ENCODE measurements around the gene GRAMD1B.

GRAMD1B gene

GRCh38 chr11:123393312-123393927 is 36.6 kb upstream of the GRAMD1B start:
- H3K4me3 ChIP-seq (ENCODE audit: low read length in 2 of 2), result no peak overlapping the region
- no peaks in the 10 kb centered on the region for H3K36me3 ChIP-seq (replicated peaks in 1 of 2; ENCODE audit: control insufficient read depth in 2 of 2, insufficient read depth in 2 of 2, low read length in 2 of 2)
- no peak overlapping the region for H2AFZ ChIP-seq (ENCODE audit: low read length)
- no peak for DNase-seq (ENCODE audit: low spot score)
- H3K14ac ChIP-seq (ENCODE audit: low read length), result no peak overlapping the region
- no peak overlapping the region for H2BK12ac ChIP-seq (ENCODE audit: low read length)
- no peaks in the 10 kb centered on the region for H3K9me3 ChIP-seq (replicated peaks in 1 of 2; ENCODE audit: control insufficient read depth in 2 of 2, insufficient read depth in 1 of 2, low read depth in 1 of 2, low read length in 2 of 2)
- H4K8ac ChIP-seq (ENCODE audit: low read depth, low read length), result no peak overlapping the region
- no CpG with 5 or more reads among the region's 6 CpGs for WGBS, 2 donors (ENCODE audit: extremely low coverage in 2 of 2, insufficient read length in 2 of 2, insufficient replicate concordance in 1 of 2)
- no peaks in the 10 kb centered on the region for H3K79me1 ChIP-seq (ENCODE audit: low read depth, low read length)
- H2BK5ac ChIP-seq (ENCODE audit: low read length), result no peak overlapping the region
- no peak overlapping the region for H3K27ac ChIP-seq (replicated peaks; ENCODE audit: low read length)
- no peak overlapping the region for H3K4ac ChIP-seq (ENCODE audit: low read length)
- no peak overlapping the region for H2BK15ac ChIP-seq (ENCODE audit: low read length)
- H3K18ac ChIP-seq (ENCODE audit: low read length), result no peak overlapping the region
- H3K9ac ChIP-seq (ENCODE audit: low read depth, low read length, poor library complexity), result no peak overlapping the region
- H3K23ac ChIP-seq (ENCODE audit: low read depth, low read length, poor library complexity), result no peak overlapping the region
- H2AK5ac ChIP-seq (ENCODE audit: low read depth, low read length), result no peak overlapping the region
- H3K27me3 ChIP-seq (ENCODE audit: control insufficient read depth in 3 of 3, insufficient read depth in 3 of 3, low read depth in 1 of 3, low read length in 3 of 3), result peaks cover 0 to 3% (median 0%) of the 10 kb centered on the region in 3 experiments
- no peaks in the 10 kb centered on the region for H3K4me1 ChIP-seq (ENCODE audit: control insufficient read depth in 2 of 2, insufficient read depth in 1 of 2, low read depth in 1 of 2, low read length in 2 of 2)
- H4K91ac ChIP-seq (ENCODE audit: low read depth, low read length, poor library complexity), result no peak overlapping the region
- peak overlapping the region; percentile 11 for H3K4me2 ChIP-seq (ENCODE audit: insufficient read depth, low read length, poor library complexity, severe bottlenecking)
- no peak overlapping the region for H2BK120ac ChIP-seq (ENCODE audit: low read depth, low read length)

GRCh38 chr11:123404676-123405075 is 25.4 kb upstream of the GRAMD1B start:
- Histone ChIP-seq H2AFZ (ENCODE audit: low read length) (no peak overlapping the region), H3K4me2 (ENCODE audit: insufficient read depth, low read length, poor library complexity, severe bottlenecking) (no peak overlapping the region), H3K18ac (ENCODE audit: low read length) (peak overlapping the region; percentile 28), H3K4me3 (ENCODE audit: low read length in 2 of 2) (no peak overlapping the region), H4K91ac (ENCODE audit: low read depth, low read length, poor library complexity) (no peak overlapping the region), H3K23ac (ENCODE audit: low read depth, low read length, poor library complexity) (no peak overlapping the region), H3K9me3 (replicated peaks in 1 of 2; ENCODE audit: control insufficient read depth in 2 of 2, insufficient read depth in 1 of 2, low read depth in 1 of 2, low read length in 2 of 2) (no peaks in the 10 kb centered on the region), H4K8ac (ENCODE audit: low read depth, low read length) (no peak overlapping the region), H2BK12ac (ENCODE audit: low read length) (no peak overlapping the region), H2AK5ac (ENCODE audit: low read depth, low read length) (no peak overlapping the region), H3K9ac (ENCODE audit: low read depth, low read length, poor library complexity) (no peak overlapping the region), H3K79me1 (ENCODE audit: low read depth, low read length) (no peaks in the 10 kb centered on the region), H3K36me3 (replicated peaks in 1 of 2; ENCODE audit: control insufficient read depth in 2 of 2, insufficient read depth in 2 of 2, low read length in 2 of 2) (no peaks in the 10 kb centered on the region), H2BK15ac (ENCODE audit: low read length) (no peak overlapping the region), H3K14ac (ENCODE audit: low read length) (no peak overlapping the region), H2BK5ac (ENCODE audit: low read length) (no peak overlapping the region), H3K4ac (ENCODE audit: low read length) (no peak overlapping the region), H3K27ac (replicated peaks; ENCODE audit: low read length) (peak overlapping the region; percentile 15), H2BK120ac (ENCODE audit: low read depth, low read length) (no peak overlapping the region), H3K27me3 (ENCODE audit: control insufficient read depth in 3 of 3, insufficient read depth in 3 of 3, low read depth in 1 of 3, low read length in 3 of 3) (peaks cover 0 to 25% (median 0%) of the 10 kb centered on the region in 3 experiments), H3K4me1 (ENCODE audit: control insufficient read depth in 2 of 2, insufficient read depth in 1 of 2, low read depth in 1 of 2, low read length in 2 of 2) (peaks cover 0 to 23% of the 10 kb centered on the region in 2 donors)
- WGBS, 2 donors (ENCODE audit: extremely low coverage in 2 of 2, insufficient read length in 2 of 2, insufficient replicate concordance in 1 of 2), result no CpG with 5 or more reads among the region's 7 CpGs
- no peak for DNase-seq (ENCODE audit: low spot score)

- H2AFZ ChIP-seq (ENCODE audit: low read length), result peak overlapping the region; percentile 23
Measured at GRCh38 chr11:123405123-123405592, 24.9 kb upstream of the GRAMD1B start.

GRCh38 chr11:123406441-123407129 is 23.5 kb upstream of the GRAMD1B start:
- Histone ChIP-seq H3K4me3 (ENCODE audit: low read length in 2 of 2) (no peak overlapping the region), H3K36me3 (replicated peaks in 1 of 2; ENCODE audit: control insufficient read depth in 2 of 2, insufficient read depth in 2 of 2, low read length in 2 of 2) (no peaks in the 10 kb centered on the region), H3K27ac (replicated peaks; ENCODE audit: low read length) (no peak overlapping the region), H3K4me2 (ENCODE audit: insufficient read depth, low read length, poor library complexity, severe bottlenecking) (no peak overlapping the region), H3K9me3 (replicated peaks in 1 of 2; ENCODE audit: control insufficient read depth in 2 of 2, insufficient read depth in 1 of 2, low read depth in 1 of 2, low read length in 2 of 2) (no peaks in the 10 kb centered on the region), H3K79me1 (ENCODE audit: low read depth, low read length) (no peaks in the 10 kb centered on the region), H4K8ac (ENCODE audit: low read depth, low read length) (no peak overlapping the region), H3K4me1 (ENCODE audit: control insufficient read depth in 2 of 2, insufficient read depth in 1 of 2, low read depth in 1 of 2, low read length in 2 of 2) (peaks cover 0 to 23% of the 10 kb centered on the region in 2 donors), H2AFZ (ENCODE audit: low read length) (no peak overlapping the region), H3K14ac (ENCODE audit: low read length) (no peak overlapping the region), H4K91ac (ENCODE audit: low read depth, low read length, poor library complexity) (no peak overlapping the region), H2BK120ac (ENCODE audit: low read depth, low read length) (no peak overlapping the region), H3K9ac (ENCODE audit: low read depth, low read length, poor library complexity) (no peak overlapping the region), H2AK5ac (ENCODE audit: low read depth, low read length) (no peak overlapping the region), H3K4ac (ENCODE audit: low read length) (no peak overlapping the region), H2BK15ac (ENCODE audit: low read length) (no peak overlapping the region), H3K27me3 (ENCODE audit: control insufficient read depth in 3 of 3, insufficient read depth in 3 of 3, low read depth in 1 of 3, low read length in 3 of 3) (peaks cover 0 to 33% (median 0%) of the 10 kb centered on the region in 3 experiments), H2BK5ac (ENCODE audit: low read length) (no peak overlapping the region), H2BK12ac (ENCODE audit: low read length) (no peak overlapping the region), H3K23ac (ENCODE audit: low read depth, low read length, poor library complexity) (no peak overlapping the region), H3K18ac (ENCODE audit: low read length) (no peak overlapping the region)
- WGBS, 2 donors (ENCODE audit: extremely low coverage in 2 of 2, insufficient read length in 2 of 2, insufficient replicate concordance in 1 of 2), result no CpG with 5 or more reads among the region's 4 CpGs
- no peak for DNase-seq (ENCODE audit: low spot score)

More at GRCh38 chr11:123405123-123405592, 24.9 kb upstream of the GRAMD1B start:
- no peak overlapping the region for H3K27ac ChIP-seq (replicated peaks; ENCODE audit: low read length)
- no peak overlapping the region for H2BK120ac ChIP-seq (ENCODE audit: low read depth, low read length)
- no peaks in the 10 kb centered on the region for H3K9me3 ChIP-seq (replicated peaks in 1 of 2; ENCODE audit: control insufficient read depth in 2 of 2, insufficient read depth in 1 of 2, low read depth in 1 of 2, low read length in 2 of 2)
- H3K36me3 ChIP-seq (replicated peaks in 1 of 2; ENCODE audit: control insufficient read depth in 2 of 2, insufficient read depth in 2 of 2, low read length in 2 of 2), result no peaks in the 10 kb centered on the region
- no peaks in the 10 kb centered on the region for H3K79me1 ChIP-seq (ENCODE audit: low read depth, low read length)
- H3K4me2 ChIP-seq (ENCODE audit: insufficient read depth, low read length, poor library complexity, severe bottlenecking), result no peak overlapping the region
- peaks cover 0 to 28% (median 0%) of the 10 kb centered on the region in 3 experiments for H3K27me3 ChIP-seq (ENCODE audit: control insufficient read depth in 3 of 3, insufficient read depth in 3 of 3, low read depth in 1 of 3, low read length in 3 of 3)
- no peak for DNase-seq (ENCODE audit: low spot score)
- peak overlapping the region; percentile 41 for H3K18ac ChIP-seq (ENCODE audit: low read length)
- WGBS, 2 donors (ENCODE audit: extremely low coverage in 2 of 2, insufficient read length in 2 of 2, insufficient replicate concordance in 1 of 2), result no CpG with 5 or more reads among the region's 5 CpGs
- H4K8ac ChIP-seq (ENCODE audit: low read depth, low read length), result no peak overlapping the region
- H2BK15ac ChIP-seq (ENCODE audit: low read length), result peak overlapping the region; percentile 4
- no peak overlapping the region for H3K23ac ChIP-seq (ENCODE audit: low read depth, low read length, poor library complexity)
- H3K4me1 ChIP-seq (ENCODE audit: control insufficient read depth in 2 of 2, insufficient read depth in 1 of 2, low read depth in 1 of 2, low read length in 2 of 2), result peaks cover 0 to 23% of the 10 kb centered on the region in 2 donors
- no peak overlapping the region for H3K4me3 ChIP-seq (ENCODE audit: low read length in 2 of 2)
- no peak overlapping the region for H4K91ac ChIP-seq (ENCODE audit: low read depth, low read length, poor library complexity)
- H3K14ac ChIP-seq (ENCODE audit: low read length), result no peak overlapping the region
- H3K9ac ChIP-seq (ENCODE audit: low read depth, low read length, poor library complexity), result no peak overlapping the region
- no peak overlapping the region for H3K4ac ChIP-seq (ENCODE audit: low read length)
- no peak overlapping the region for H2BK5ac ChIP-seq (ENCODE audit: low read length)
- no peak overlapping the region for H2BK12ac ChIP-seq (ENCODE audit: low read length)
- no peak overlapping the region for H2AK5ac ChIP-seq (ENCODE audit: low read depth, low read length)
